Endothelial cell of umbilical vein (primary cell): Measurements from ENCODE around the gene LSM14A. TPM values are rescaled to one million over a fixed set of nuclear protein-coding genes. Genes with fewer than 3 reads are reported as not detected.

Experiments used
- BruUV-seq: library from RNA; stranded (reverse); fragments of 400-500 nt; replicated peaks from 2 replicates; lab custom pipeline; 2021; lab: Mats Ljungman, UMichigan
- CTCF ChIA-PET: fragments of 300-600, 350-600 bp; sonication (Branson Sonifier 250); formaldehyde crosslinking; loops from one replicate; lab custom pipeline; 2021; ENCODE audit warnings: antibody characterized with exemption, inconsistent platforms; lab: Charles Lee
- POLR2A ChIA-PET: fragments of 300-600, 350-600 bp; sonication (Branson Sonifier 250); formaldehyde crosslinking; loops from one replicate; lab custom pipeline; 2021; ENCODE audit warnings: antibody characterized with exemption, inconsistent platforms; lab: Charles Lee
- DNase-seq: peaks from one replicate; pipeline ENCODE4 v3.0.0-alpha.2; 2011; ENCODE audit warnings: low read depth, low spot score
- FAIRE-seq: peaks from 2 replicates; lab custom pipeline; 2011; peaks lifted over from hg19 to GRCh38; lab: Jason Lieb, UNC
- H2AFZ ChIP-seq: 2 replicates; pipeline ENCODE4 v1.6.0; 2012; ENCODE audit warnings: low read depth, low read length, control low read depth, inconsistent platforms
- H3K27ac ChIP-seq: 2 replicates; pipeline ENCODE4 v1.5.1; 2011; ENCODE audit warnings: low read depth, mild to moderate bottlenecking, control low read depth, low read length, moderate library complexity; ENCODE audit not compliant: insufficient read depth
- H3K27me3 ChIP-seq, 2 experiments: 2 replicates each; pipeline versions ENCODE4 v1.6.0 to v1.6.1; 2011; ENCODE audit warnings: low read length in 2 of 2, mixed read lengths in 1 of 2; ENCODE audit not compliant: control insufficient read depth in 2 of 2, insufficient read depth in 2 of 2
- H3K36me3 ChIP-seq, 2 experiments: 2 replicates in 1 of 2; 3 replicates in 1 of 2; pipeline ENCODE4 v1.5.1; 2011; ENCODE audit warnings: low read length in 2 of 2, mild to moderate bottlenecking in 1 of 2, moderate library complexity in 1 of 2; ENCODE audit not compliant: control insufficient read depth in 2 of 2, insufficient read depth in 2 of 2; ENCODE audit errors: extremely low read depth in 1 of 2
- H3K4me1 ChIP-seq: 3 replicates; pipeline ENCODE4 v1.5.1; 2011; ENCODE audit warnings: mild to moderate bottlenecking, low read length; ENCODE audit not compliant: control insufficient read depth, insufficient read depth; ENCODE audit errors: extremely low read depth
- H3K4me2 ChIP-seq: 2 replicates; pipeline ENCODE4 v1.6.1; 2011; ENCODE audit warnings: low read length, control low read depth, mixed read lengths; ENCODE audit not compliant: insufficient read depth
- H3K4me3 ChIP-seq, 3 experiments: fragments of 200-600 bp in 1 of 3; sonication (generic), shearing (Covaris generic) in 1 of 3; replicated peaks in 1 of 3; 2 replicates each; pipeline ENCODE4 v1.5.1; 2011 to 2016; ENCODE audit warnings: control low read depth in 3 of 3, low read length in 3 of 3, mild to moderate bottlenecking in 2 of 3, inconsistent platforms in 1 of 3, low read depth in 1 of 3, moderate library complexity in 1 of 3; ENCODE audit not compliant: insufficient read depth in 1 of 3
- H3K79me2 ChIP-seq: 2 replicates; pipeline ENCODE4 v1.6.0; 2012; ENCODE audit warnings: low read length, inconsistent platforms; ENCODE audit not compliant: control insufficient read depth, insufficient read depth
- H3K9ac ChIP-seq: replicated peaks from 2 replicates; pipeline ENCODE3; 2011; ENCODE audit warnings: low read length, control low read depth; ENCODE audit not compliant: insufficient read depth; ENCODE audit errors: extremely low read depth
- H3K9me1 ChIP-seq: replicated peaks from 3 replicates; pipeline ENCODE4 v1.6.0; 2011; ENCODE audit warnings: mild to moderate bottlenecking, low read length; ENCODE audit not compliant: control insufficient read depth, insufficient read depth; ENCODE audit errors: extremely low read depth
- H3K9me3 ChIP-seq: replicated peaks from 2 replicates; pipeline ENCODE4 v1.5.1; 2012; ENCODE audit warnings: low read length, inconsistent platforms; ENCODE audit not compliant: control insufficient read depth, insufficient read depth
- H4K20me1 ChIP-seq: replicated peaks from 2 replicates; pipeline ENCODE3; 2011; ENCODE audit warnings: mild to moderate bottlenecking, low read length; ENCODE audit not compliant: control insufficient read depth, insufficient read depth; ENCODE audit errors: extremely low read depth
- EZH2 ChIP-seq: IDR thresholded peaks from 2 replicates; pipeline ENCODE4 v1.6.1; 2012; ENCODE audit warnings: borderline replicate concordance, low read depth, mild to moderate bottlenecking, moderate library complexity, low read length, inconsistent platforms; ENCODE audit not compliant: severe bottlenecking
- FOS ChIP-seq: IDR thresholded peaks from 2 replicates; pipeline ENCODE4 v1.6.1; 2011; ENCODE audit warnings: mild to moderate bottlenecking, low read length, moderate library complexity, borderline replicate concordance; ENCODE audit not compliant: insufficient read depth
- GATA2 ChIP-seq: IDR thresholded peaks from 2 replicates; pipeline ENCODE4 v1.7.0; 2011; ENCODE audit warnings: low read depth, mild to moderate bottlenecking, moderate library complexity, mixed read lengths, low read length; ENCODE audit not compliant: insufficient read length, insufficient read depth
- JUN ChIP-seq: IDR thresholded peaks from 2 replicates; pipeline ENCODE4 v1.6.1; 2011; ENCODE audit warnings: borderline replicate concordance, low read depth; ENCODE audit not compliant: insufficient read length, insufficient read depth
- MYC ChIP-seq: IDR thresholded peaks from one replicate; pipeline ENCODE4 v1.6.1; 2011; ENCODE audit warnings: mild to moderate bottlenecking, low read depth, low read length
- POLR2A ChIP-seq: IDR thresholded peaks from 2 replicates; pipeline ENCODE4 v1.6.1; 2012; ENCODE audit warnings: low read depth, mild to moderate bottlenecking, control low read depth, low read length
- POLR2AphosphoS5 ChIP-seq: IDR thresholded peaks from 2 replicates; pipeline ENCODE4 v1.6.1; 2012; ENCODE audit warnings: low read depth, mild to moderate bottlenecking, control low read depth, low read length, moderate library complexity; ENCODE audit not compliant: insufficient read depth
- dilution Hi-C: fragments of 300-500 bp; cut with MboI; formaldehyde crosslinking; loops from one replicate; pipeline ENCODE4 v1.15.0; 2019; ENCODE audit warnings: low sequenced_read_pairs; ENCODE audit not compliant: extremely low pct_ligation_motif_present
- intact Hi-C: fragments of 100-400 bp; cut with micrococcal nuclease; formaldehyde crosslinking; loops from one replicate; pipeline ENCODE4 v1.10.0; 2022
- polyA plus RNA-seq, 4 experiments: library from polyadenylated mRNA; depleted of rRNA in 3 of 4; stranded (reverse) in 3 of 4; unstranded in 1 of 4; fragments of >200 nt; gene quantifications; 2 replicates each; pipeline versions ENCODE4 v1.2.1 to v1.2.3, GENCODE V29; 2011 to 2012; ENCODE audit warnings: missing spikeins in 1 of 4
- total RNA-seq: library from RNA; stranded (reverse); gene quantifications from 2 replicates; pipeline ENCODE4 v1.2.3, GENCODE V29; 2021
- TF ChIP-seq, protein P1 (sequence below), 2 donors: IDR thresholded peaks; 1 replicate in 1 of 2; 2 replicates in 1 of 2; pipeline ENCODE4 v1.5.1; 2011; ENCODE audit warnings: low read length in 2 of 2, mild to moderate bottlenecking in 2 of 2, moderate library complexity in 2 of 2, control low read depth in 1 of 2, inconsistent platforms in 1 of 2, low read depth in 1 of 2; ENCODE audit not compliant: insufficient read depth in 1 of 2; ENCODE audit errors: extremely low read depth in 1 of 2
- TF ChIP-seq, protein P2 (sequence below): IDR thresholded peaks from 2 replicates; pipeline ENCODE4 v1.6.1; 2011; ENCODE audit not compliant: insufficient read depth, insufficient read length

LSM14A gene
- total and polyA plus RNA-seq, 2 donors (not counting 3 experiments of a cell fraction or from before 2014, with no cell fraction given), result 96.7 to 122 TPM

DNA sequence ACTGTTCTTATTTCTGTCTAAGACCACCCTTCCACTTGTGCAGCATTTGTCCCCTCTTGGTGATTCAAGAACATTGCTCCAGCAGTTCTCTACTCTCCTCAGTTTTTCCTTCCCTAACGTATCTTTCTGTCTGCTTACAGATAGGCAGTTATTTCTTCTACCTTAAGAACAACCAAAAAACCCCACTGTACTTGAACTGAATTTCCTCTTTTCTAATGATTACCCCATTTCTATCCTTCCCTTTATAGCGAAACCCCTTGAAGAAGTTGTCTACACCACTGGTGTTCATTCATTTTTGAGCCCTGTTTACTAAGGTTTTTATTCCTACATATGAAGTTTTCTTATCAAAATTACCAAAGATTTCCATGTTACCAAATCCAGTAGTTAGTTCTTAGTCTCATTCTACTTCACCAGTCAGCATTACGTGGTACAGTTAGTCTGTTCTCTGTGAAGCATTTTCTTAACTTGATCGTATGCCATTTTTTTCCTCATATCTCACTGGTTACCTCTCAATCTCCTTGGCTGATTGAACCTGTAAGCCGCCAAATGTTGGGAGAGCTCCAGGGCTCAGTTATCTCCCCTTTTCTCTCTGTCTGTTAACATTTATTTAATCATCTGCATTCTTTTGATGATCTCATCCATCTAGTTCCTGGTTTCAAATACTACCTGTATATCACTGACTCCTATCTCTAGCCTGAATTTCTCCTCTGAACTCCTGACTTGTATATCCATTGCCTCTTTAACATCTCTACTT lies 9.0 kb downstream of the LSM14A start:
- Histone ChIP-seq H3K4me1 (peaks cover 32% of the 10 kb centered on the region), H3K9ac (no peak overlapping the region), H3K4me2 (no peak overlapping the region), H2AFZ (no peak overlapping the region), H4K20me1 (peaks cover 31% of the 10 kb centered on the region), H3K9me3 (no peaks in the 10 kb centered on the region), H3K27me3 (no peaks in the 10 kb centered on the region), H3K9me1 (peaks cover 4% of the 10 kb centered on the region), H3K27ac (no peak overlapping the region), H3K79me2 (peaks cover 99% of the 10 kb centered on the region), H3K36me3 (peaks cover 0 to 2% of the 10 kb centered on the region in 2 experiments), H3K4me3 (no peak overlapping the region)
- TF ChIP-seq POLR2AphosphoS5 (no peak), EZH2 (no peak)
- TF ChIP-seq, protein P1, sequence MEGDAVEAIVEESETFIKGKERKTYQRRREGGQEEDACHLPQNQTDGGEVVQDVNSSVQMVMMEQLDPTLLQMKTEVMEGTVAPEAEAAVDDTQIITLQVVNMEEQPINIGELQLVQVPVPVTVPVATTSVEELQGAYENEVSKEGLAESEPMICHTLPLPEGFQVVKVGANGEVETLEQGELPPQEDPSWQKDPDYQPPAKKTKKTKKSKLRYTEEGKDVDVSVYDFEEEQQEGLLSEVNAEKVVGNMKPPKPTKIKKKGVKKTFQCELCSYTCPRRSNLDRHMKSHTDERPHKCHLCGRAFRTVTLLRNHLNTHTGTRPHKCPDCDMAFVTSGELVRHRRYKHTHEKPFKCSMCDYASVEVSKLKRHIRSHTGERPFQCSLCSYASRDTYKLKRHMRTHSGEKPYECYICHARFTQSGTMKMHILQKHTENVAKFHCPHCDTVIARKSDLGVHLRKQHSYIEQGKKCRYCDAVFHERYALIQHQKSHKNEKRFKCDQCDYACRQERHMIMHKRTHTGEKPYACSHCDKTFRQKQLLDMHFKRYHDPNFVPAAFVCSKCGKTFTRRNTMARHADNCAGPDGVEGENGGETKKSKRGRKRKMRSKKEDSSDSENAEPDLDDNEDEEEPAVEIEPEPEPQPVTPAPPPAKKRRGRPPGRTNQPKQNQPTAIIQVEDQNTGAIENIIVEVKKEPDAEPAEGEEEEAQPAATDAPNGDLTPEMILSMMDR (IDR thresholded peaks at IDR 0.05; ENCODE audit: extremely low read depth in 1 of 2, insufficient read depth in 1 of 2, low read depth in 1 of 2, low read length in 2 of 2), result no peak
- DNase-seq, result no peak
- intact Hi-C loops (no loop called here), dilution Hi-C loops (no loop called here)
- POLR2A ChIA-PET, result no interaction called here
- CTCF ChIA-PET, result no interaction called here
- FAIRE-seq, result no peak
- no TSS peak for BruUV-seq

GRCh38 chr19:34182125-34182524 lies 9.8 kb downstream of the LSM14A start:
- H3K9ac ChIP-seq, result no peak overlapping the region
- no peak overlapping the region for H3K4me2 ChIP-seq
- FAIRE-seq (no peak), DNase-seq (no peak)
- dilution Hi-C loops, result no loop called here
- no peak overlapping the region for H3K4me3 ChIP-seq
- POLR2A ChIA-PET, result no interaction called here
- CTCF ChIA-PET, result no interaction called here
- no peaks in the 10 kb centered on the region for H3K27me3 ChIP-seq
- H3K4me1 ChIP-seq, result peaks cover 24% of the 10 kb centered on the region
- BruUV-seq, result no TSS peak
- no peak for TF ChIP-seq EZH2
- no peak for TF ChIP-seq POLR2AphosphoS5
- no peak for TF ChIP-seq GATA2
- TF ChIP-seq, protein P2, sequence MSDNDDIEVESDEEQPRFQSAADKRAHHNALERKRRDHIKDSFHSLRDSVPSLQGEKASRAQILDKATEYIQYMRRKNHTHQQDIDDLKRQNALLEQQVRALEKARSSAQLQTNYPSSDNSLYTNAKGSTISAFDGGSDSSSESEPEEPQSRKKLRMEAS, result no peak
- no peak for TF ChIP-seq POLR2A
- TF ChIP-seq, protein P1 (IDR thresholded peaks at IDR 0.05; ENCODE audit: extremely low read depth in 1 of 2, insufficient read depth in 1 of 2, low read depth in 1 of 2, low read length in 2 of 2), result no peak
- TF ChIP-seq FOS, result no peak
- no peak for TF ChIP-seq MYC
- TF ChIP-seq JUN, result no peak
- no peak overlapping the region for H3K27ac ChIP-seq
- intact Hi-C loops, result no loop called here
- no peak overlapping the region for H2AFZ ChIP-seq
- no peaks in the 10 kb centered on the region for H3K9me3 ChIP-seq
- H3K9me1 ChIP-seq, result peaks cover 4% of the 10 kb centered on the region
- H3K36me3 ChIP-seq, result peaks cover 0 to 2% of the 10 kb centered on the region in 2 experiments
- H4K20me1 ChIP-seq, result peaks cover 31% of the 10 kb centered on the region
- H3K79me2 ChIP-seq, result peaks cover 99% of the 10 kb centered on the region
